ENCODE data around the gene TMEM87B.

- TF ChIP-seq CTCF (IDR thresholded peaks at IDR 0.05) (no peak), POLR2AphosphoS5 (IDR thresholded peaks at IDR 0.05) (no peak)
These were observed 74.0 kb downstream of the TMEM87B start for GRCh38 chr2:112129060-112129459.
